ENCODE results near the gene SPRYD3.

SPRYD3 gene

DNA sequence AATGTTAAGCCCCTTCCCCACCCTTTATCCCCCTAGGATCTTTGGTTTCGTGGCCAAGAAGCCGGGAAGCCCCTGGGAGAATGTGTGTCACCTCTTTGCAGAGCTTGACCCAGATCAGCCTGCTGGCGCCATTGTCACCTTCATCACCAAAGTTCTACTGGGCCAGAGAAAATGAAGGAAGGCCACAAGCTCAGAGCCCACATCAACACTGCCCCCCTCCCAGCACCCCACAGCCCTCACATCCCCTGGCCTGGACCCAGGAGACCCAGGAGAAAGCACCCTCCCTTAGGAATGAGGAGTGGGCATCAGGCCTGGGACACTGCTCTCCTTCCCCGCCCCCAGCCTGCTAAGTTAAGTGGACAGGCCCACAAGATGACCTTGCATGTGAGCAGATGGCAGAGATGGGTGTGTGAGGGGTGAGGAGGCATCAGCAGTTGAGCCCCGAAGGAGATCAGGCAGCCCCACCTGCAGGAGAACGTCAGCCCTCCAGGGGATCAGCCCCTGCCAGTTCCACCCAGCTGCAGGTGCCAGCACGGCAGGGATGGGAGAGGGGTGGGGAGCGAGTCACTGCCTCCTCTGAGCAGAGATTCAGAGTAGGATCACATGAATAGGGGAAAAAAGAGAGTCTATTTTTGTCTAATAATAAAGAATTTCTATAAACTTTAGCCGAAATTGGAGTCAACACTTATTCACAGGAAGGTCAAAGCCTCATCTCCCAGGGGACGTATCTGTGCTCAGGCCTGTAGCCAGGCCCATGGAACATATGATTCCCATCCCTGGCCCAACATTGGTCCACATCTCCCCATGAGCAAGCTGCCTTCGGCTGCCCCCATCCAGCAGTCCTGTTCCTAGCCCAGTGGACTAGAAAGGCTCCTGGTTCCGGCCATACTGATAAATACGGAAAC lies 15.2 kb downstream of the SPRYD3 start:
- no peak for DNase-seq (ENCODE audit: low read depth)

DNA sequence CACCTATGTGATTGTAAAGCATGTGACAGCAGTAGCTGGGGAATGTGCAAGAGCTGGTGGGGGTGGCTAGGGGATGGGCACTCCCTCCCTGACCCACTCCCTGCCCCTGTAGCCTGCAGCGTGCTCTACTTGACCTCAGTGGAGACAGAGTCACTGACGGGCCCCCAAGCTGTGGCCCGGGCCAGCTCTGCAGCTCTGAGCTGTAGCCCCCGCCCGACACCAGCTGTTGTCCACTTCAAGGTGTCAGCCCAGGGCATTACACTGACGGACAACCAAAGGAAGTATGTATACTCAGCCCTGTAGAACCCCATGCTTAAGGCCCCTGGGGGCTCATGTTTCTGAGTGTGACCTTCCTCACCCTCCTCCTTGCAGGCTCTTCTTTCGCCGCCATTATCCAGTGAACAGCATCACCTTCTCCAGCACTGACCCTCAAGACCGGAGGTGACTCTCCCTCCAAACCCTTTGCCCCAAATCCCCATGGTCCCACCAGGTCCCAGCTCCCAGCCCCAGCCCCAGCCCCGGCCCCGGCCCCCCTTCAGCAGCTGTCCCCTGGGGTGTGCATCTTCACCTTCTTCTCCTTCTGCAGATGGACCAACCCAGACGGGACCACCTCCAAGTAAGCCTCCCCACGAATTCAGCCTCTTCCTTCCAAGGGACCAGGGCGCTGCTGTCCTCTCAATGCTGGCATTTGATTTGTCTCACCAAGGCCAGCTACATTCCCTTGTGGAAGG lies 16.0 kb downstream of the SPRYD3 start:
- no peak for DNase-seq (ENCODE audit: low read depth)

- no peak for DNase-seq (ENCODE audit: low read depth)
Observed at GRCh38 chr12:53062011-53062961, 16.9 kb downstream of the SPRYD3 start.

- DNase-seq (ENCODE audit: low read depth), result no peak
Observed at GRCh38 chr12:53061404-53062010, 17.7 kb downstream of the SPRYD3 start.

- DNase-seq (ENCODE audit: low read depth), result no peak
Observed at GRCh38 chr12:53060721-53061276, 18.4 kb downstream of the SPRYD3 start.

GRCh38 chr12:53060064-53060720 lies 19.0 kb downstream of the SPRYD3 start:
- DNase-seq (ENCODE audit: low read depth), result no peak

DNA sequence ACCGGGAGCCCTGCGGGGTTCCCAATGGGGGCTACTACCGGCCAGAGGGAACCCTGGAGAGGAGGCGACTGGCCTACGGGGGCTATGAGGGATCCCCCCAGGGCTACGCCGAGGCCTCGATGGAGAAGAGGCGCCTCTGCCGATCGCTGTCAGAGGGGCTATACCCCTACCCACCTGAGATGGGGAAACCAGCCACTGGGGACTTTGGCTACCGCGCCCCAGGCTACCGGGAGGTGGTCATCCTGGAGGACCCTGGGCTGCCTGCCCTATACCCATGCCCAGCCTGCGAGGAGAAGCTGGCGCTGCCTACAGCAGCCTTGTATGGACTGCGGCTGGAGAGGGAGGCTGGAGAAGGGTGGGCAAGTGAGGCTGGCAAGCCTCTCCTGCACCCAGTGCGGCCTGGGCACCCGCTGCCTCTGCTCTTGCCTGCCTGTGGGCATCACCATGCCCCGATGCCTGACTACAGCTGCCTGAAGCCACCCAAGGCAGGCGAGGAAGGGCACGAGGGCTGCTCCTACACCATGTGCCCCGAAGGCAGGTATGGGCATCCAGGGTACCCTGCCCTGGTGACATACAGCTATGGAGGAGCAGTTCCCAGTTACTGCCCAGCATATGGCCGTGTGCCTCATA lies 19.6 kb downstream of the SPRYD3 start:
- no peak for DNase-seq (ENCODE audit: low read depth)

DNA sequence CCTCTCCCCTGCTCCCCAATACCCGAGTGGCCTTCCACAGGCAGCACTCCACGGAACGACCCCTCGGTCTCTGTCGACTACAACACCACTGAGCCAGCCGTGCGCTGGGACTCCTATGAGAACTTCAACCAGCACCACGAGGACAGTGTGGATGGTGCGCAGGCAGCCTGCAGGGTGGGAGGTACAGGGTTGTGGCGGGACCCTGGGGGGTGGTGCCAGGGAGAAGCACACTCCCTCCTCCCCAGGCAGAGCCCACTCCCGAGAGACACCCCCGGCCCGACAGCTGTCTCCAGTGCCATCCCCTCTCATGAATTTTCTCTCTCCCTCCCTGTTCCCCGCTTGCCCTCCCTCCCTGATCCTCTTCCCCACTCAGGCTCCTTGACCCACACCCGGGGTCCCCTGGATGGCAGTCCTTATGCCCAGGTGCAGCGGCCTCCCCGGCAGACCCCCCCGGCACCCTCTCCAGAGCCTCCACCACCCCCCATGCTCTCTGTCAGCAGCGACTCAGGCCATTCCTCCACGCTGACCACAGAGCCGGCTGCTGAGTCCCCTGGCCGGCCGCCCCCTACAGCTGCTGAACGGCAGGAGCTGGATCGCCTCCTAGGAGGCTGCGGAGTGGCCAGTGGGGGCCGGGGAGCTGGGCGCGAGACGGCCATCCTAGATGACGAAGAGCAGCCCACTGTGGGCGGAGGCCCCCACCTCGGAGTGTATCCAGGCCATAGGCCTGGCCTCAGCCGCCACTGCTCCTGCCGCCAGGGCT lies 20.3 kb downstream of the SPRYD3 start:
- DNase-seq (ENCODE audit: low read depth), result no peak

DNA sequence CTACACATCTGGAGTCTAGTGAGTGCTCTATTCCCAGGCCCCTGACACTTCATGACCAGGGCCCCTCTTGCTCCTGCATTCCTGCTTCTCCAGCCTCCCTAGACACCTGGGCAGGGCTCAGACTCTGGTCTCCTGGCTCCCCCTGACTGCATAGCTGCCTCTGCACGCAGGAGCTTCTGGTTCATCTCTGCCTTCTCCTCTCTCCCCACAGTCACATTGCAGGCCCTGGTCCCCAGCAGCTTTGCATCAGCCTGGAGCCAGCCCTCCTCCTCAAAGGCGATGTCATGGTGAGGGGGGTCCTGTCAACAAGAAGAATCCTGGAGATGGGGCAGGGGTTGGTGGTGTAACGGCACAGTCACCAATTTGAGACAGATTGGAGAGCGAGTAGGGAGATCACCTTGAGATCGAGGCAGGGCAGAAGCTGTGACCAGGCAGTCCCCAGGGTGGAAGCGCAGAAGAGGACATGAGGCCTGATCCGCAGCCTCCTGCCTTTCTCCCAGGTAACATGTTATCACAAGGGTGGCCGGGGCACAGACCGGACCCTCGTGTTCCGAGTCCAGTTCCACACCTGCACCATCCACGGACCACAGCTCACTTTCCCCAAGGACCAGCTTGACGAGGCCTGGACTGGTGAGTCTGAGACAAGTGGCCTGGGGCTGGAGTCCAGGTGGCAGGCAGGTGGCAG lies 21.2 kb downstream of the SPRYD3 start:
- DNase-seq (ENCODE audit: low read depth), result no peak

GRCh38 chr12:53056901-53057300 lies 22.3 kb downstream of the SPRYD3 start:
- DNase-seq (ENCODE audit: low read depth), result no peak

- DNase-seq (ENCODE audit: low read depth), result no peak
Observed at GRCh38 chr12:53056296-53056695, 22.9 kb downstream of the SPRYD3 start.

DNA sequence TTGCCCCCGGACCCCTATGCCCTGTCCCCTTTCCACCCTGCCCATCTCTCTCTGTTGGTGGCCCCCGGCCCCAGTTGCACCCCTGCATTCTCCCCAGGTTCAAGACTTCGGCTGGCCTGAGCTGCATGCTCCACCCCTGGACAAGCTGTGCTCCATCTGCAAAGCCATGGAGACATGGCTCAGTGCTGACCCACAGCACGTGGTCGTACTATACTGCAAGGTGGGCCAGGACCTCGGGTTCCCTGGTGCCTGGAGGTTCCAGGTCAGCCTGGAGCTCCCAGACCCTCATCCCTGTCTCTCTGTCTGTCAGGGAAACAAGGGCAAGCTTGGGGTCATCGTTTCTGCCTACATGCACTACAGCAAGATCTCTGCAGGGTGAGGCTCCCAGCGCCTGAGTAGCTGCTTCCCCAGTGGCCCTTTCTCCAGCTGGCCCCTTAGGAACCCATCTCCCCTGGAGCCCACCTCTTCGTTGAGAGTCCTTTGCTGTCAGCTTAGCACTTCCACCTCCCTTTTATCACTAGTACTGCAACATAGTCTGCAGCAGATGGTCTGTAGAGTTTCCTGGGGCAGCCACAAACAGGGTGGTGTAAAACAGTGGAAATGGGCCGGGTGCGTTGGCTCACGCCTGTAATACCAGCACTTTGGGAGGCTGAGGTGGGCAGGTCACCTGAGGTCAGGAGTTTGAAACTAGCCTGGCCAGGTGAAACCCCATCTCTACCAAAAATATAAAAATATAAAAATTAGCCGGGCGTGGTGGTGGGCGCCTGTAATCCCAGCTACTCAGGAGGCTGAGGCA lies 23.5 kb downstream of the SPRYD3 start:
- DNase-seq (ENCODE audit: low read depth), result no peak

- DNase-seq (ENCODE audit: low read depth), result no peak
Observed at GRCh38 chr12:53054112-53054878, 24.9 kb downstream of the SPRYD3 start.

DNA sequence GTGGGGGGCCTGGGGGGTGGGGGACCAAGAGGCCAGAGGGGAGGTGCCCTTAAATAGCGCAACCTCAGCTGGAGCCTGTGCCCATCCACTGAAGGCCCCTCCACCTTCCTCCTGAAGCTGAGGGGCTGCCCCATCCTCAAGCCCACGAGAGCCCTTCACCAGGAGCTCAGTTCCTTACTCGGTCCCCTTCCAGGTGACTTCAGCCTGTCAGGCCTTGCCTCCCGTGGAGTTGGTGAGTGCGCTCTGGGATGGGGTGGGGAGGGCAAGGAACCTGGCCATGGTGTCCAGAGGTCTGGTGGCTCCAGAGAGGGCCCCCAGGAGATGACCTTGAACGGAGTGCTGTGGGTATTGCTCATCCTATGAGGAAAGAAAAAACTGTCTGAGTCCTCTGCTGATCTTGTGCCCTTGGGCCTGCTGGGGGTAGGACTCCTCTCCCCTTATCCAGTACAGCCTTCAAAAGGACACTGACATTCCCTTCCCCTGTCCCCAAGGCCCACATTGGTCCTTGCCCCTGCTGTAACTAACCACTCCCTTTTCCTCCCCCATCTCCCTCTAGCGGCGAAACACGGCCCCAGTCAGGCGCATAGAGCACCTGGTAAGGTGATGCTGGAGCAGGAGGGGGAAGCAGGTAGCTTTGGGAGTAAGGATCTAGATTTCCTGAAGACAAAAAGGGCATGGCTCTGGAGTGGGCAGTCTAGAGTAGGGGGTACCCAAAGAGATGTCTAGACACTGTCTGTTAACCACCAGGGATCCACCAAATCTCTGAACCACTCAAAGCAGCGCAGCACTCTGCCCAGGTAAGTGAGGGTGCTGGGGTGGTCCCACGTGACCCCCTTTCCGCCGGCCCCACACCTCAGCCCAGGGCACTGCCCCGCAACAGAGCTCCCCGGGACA lies 25.7 kb downstream of the SPRYD3 start:
- DNase-seq (ENCODE audit: low read depth), result no peak

DNA sequence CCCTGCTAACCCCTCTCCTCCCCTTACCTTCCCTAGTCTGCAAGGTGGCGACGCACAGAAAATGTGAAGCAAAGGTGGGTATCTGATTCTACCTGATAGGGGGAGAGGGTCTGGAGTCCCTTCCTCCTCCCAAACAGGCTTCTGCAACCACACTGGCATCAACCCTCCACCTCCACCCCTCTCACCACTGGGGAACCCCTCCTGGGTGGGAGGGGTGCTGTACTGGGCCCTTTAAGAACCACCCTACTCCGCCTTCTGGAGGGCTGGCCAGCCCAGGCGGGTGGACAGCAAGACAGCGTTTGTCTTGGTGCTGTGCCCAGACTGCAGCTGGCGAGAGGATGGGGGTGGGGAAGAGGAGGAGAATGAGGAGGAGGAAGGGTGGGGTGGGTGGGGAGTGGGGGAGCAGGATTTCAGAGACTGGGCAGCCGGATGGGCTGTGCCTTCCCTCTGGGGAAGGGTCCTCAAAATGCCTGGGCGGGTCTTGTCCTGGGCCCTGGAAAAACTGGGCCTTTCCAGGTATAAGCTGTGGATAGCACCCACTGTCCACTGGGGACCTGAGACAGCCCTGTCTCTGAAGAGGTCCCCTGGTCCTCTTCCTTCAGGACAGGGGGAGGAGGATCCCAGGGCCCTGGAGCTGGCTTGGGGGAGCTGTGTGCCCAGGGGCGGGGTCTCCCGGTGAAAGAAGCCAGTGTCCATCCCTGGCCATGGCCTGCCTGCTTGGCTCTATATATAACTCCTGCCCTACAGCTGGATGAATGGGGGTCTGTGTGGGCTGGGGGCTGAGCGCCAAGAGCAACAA lies 26.6 kb downstream of the SPRYD3 start:
- DNase-seq (ENCODE audit: low read depth), result no peak

Data from GM04503 (cell line).